Transverse colon (tissue), 4 donors: ENCODE measurements around the gene KHDRBS1. TPM values are rescaled to one million over a fixed set of nuclear protein-coding genes. Genes with fewer than 3 reads are reported as not detected.

ENCODE experiments used
- DNase-seq: peaks from one replicate; pipeline ENCODE4 v3.0.0-alpha.2; 2019
- H3K27ac ChIP-seq, 4 donors: fragments of 200-600 bp; sonication (generic); 2 replicates each; pipeline ENCODE4 v1.5.1; 2016 to 2018; ENCODE audit warnings: inconsistent platforms in 4 of 4
- H3K27me3 ChIP-seq: fragments of 200-600 bp; sonication (generic); 2 replicates; pipeline ENCODE4 v1.5.1; 2017; ENCODE audit warnings: inconsistent platforms
- H3K36me3 ChIP-seq, 4 donors: fragments of 200-600 bp; sonication (generic); 2 replicates each; pipeline ENCODE4 v1.5.1; 2017 to 2019; ENCODE audit warnings: inconsistent platforms in 4 of 4
- H3K4me1 ChIP-seq, 4 donors: fragments of 200-600 bp; sonication (generic); 2 replicates each; pipeline ENCODE4 v1.5.1; 2017 to 2020; ENCODE audit warnings: inconsistent platforms in 4 of 4
- H3K4me3 ChIP-seq, 4 donors: fragments of 200-600 bp; sonication (generic); 1 replicate in 1 of 4; 2 replicates in 3 of 4; pipeline versions ENCODE4 v1.5.1 to v1.6.1; 2017 to 2019; ENCODE audit warnings: inconsistent platforms in 4 of 4
- H3K9me3 ChIP-seq, 2 donors: fragments of 200-600 bp; sonication (generic); 2 replicates each; pipeline ENCODE4 v1.5.1; 2017 to 2019; ENCODE audit warnings: inconsistent platforms in 2 of 2
- CTCF ChIP-seq, 5 experiments: fragments of 200-600 bp in 3 of 5; fragments of 450-650 bp in 2 of 5; sonication (generic) in 3 of 5; IDR thresholded peaks; 1 replicate in 2 of 5; 2 replicates in 3 of 5; pipeline ENCODE4 v1.5.1; 2016 to 2017; ENCODE audit warnings: antibody characterized with exemption in 5 of 5, inconsistent platforms in 3 of 5, mild to moderate bottlenecking in 2 of 5, moderate library complexity in 1 of 5
- EP300 ChIP-seq: sonication (generic); formaldehyde crosslinking; IDR thresholded peaks from one replicate; pipeline ENCODE4 v1.6.1; 2017; ENCODE audit warnings: antibody characterized with exemption, low read depth
- POLR2A ChIP-seq: fragments of 450-650 bp; IDR thresholded peaks from one replicate; pipeline ENCODE4 v1.6.1; 2016; ENCODE audit warnings: antibody characterized with exemption, mild to moderate bottlenecking, moderate library complexity
- POLR2AphosphoS5 ChIP-seq, 3 donors: sonication (generic); formaldehyde crosslinking; IDR thresholded peaks; one replicate each; pipeline ENCODE4 v1.6.1; 2016; ENCODE audit warnings: antibody characterized with exemption in 3 of 3
- WGBS, 2 donors: methylation state at CpG; one replicate each; pipeline ENCODE4 v1.1.5; 2018; ENCODE audit warnings: low coverage in 1 of 2; 5-methylcytosine and 5-hydroxymethylcytosine counted together
- in situ Hi-C, 4 donors: fragments of 200-750 bp; cut with MboI; loops; one replicate each; pipeline versions ENCODE4 v1.15.0 to v1.15.1; 2017; ENCODE audit warnings: low sequenced_read_pairs in 3 of 4, low pct_ligation_motif_present in 1 of 4, low pct_unique_long_range_greater_than_20kb in 1 of 4
- intact Hi-C: fragments of 100-400 bp; cut with DNase I; formaldehyde crosslinking; loops from one replicate; pipeline ENCODE4 v1.15.1; 2023; ENCODE audit warnings: low total_unique reads
- small RNA-seq, 4 donors: library from RNA; depleted of rRNA; stranded (forward); fragments of <200 nt; gene quantifications; one replicate each; pipeline ENCODE3, GENCODE V24; 2016
- total RNA-seq, 4 donors: library from RNA; depleted of rRNA; stranded (reverse); fragments of >200 nt; gene quantifications; one replicate each; pipeline ENCODE4 v1.1.0, GENCODE V29; 2016

Gene KHDRBS1
- total RNA-seq, 4 donors from 2014 or later = 49.3 to 83.4 (median 57.1) TPM

DNA sequence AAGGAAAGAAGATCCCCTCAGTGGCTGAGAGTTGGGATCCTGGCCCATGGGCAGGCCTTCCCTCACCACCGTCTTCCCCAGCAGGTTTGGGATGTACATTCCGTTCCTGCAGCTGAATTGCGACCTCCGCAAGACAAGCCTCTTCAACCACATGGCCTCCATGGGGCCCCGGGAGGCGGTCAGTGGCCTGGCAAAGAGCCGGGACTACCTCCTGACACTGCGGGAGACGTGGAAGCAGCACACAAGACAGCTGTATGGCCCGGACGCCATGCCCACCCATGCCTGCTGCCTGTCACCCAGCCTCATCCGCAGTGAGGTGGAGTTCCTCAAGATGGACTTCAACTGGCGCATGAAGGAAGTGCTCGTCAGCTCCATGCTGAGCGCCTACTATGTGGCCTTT lies 77.9 kb downstream of the KHDRBS1 start:
- H3K9me3 ChIP-seq = no peaks in the 10 kb centered on the region
- no peak for DNase-seq
- no peaks in the 10 kb centered on the region for H3K27me3 ChIP-seq
- no peak overlapping the region for H3K4me3 ChIP-seq
- H3K36me3 ChIP-seq = peaks cover 0 to 26% (median 8%) of the 10 kb centered on the region in 4 donors
- no peaks in the 10 kb centered on the region for H3K4me1 ChIP-seq
- H3K27ac ChIP-seq = no peak overlapping the region
- intact Hi-C loops (no loop called here), in situ Hi-C loops (no loop called here)
- 97% methylated on average over 15 of the region's 15 CpGs; no CpG with 5 or more reads in 1 of the 2 donors for WGBS, 2 donors
- no peak for TF ChIP-seq POLR2A
- TF ChIP-seq POLR2AphosphoS5 (IDR thresholded peaks at IDR 0.05) = no peak
- no peak for TF ChIP-seq CTCF (IDR thresholded peaks at IDR 0.05)
- no peak for TF ChIP-seq EP300

Small RNA genes lying within 50 kb of the gene (small RNA-seq; reads per million reads assigned to genes)
- 0 reads per million in 4 donors for gene MIR5585
- 0 reads per million in 4 donors for gene RF00017

Other genes starting within 250 kb of the KHDRBS1 start
- 1 to 10 TPM in 2 of 4 donors, under 1 TPM in 1, not detected in 1; 0.55 to 4.2 (median 1.1) TPM for gene ADGRB2, start 249.5 kb upstream of the KHDRBS1 start, total RNA-seq
- gene SPOCD1, start 197.8 kb upstream of the KHDRBS1 start, total RNA-seq = under 1 TPM in 2 of 4 donors, not detected in 2; 0.48 to 0.80 TPM
- gene PTP4A2, start 75.5 kb upstream of the KHDRBS1 start, total RNA-seq = 100 to 1,000 TPM in 3 of 4 donors, 10 to 100 TPM in 1; 58.9 to 251 (median 195) TPM
- gene TMEM39B, start 59.1 kb downstream of the KHDRBS1 start, total RNA-seq = 10 to 100 TPM in 1 of 4 donors, 1 to 10 TPM in 3; 2.6 to 35.8 (median 3.5) TPM
- 10 to 100 TPM; 20.5 to 30.5 (median 25.4) TPM for gene KPNA6, start 94.2 kb downstream of the KHDRBS1 start, total RNA-seq
- 10 to 100 TPM; 16.5 to 37.3 (median 25.7) TPM for gene TXLNA, start 165.8 kb downstream of the KHDRBS1 start, total RNA-seq
- gene CCDC28B, start 186.7 kb downstream of the KHDRBS1 start, total RNA-seq = 1 to 10 TPM in 3 of 4 donors, not detected in 1; 1.2 to 4.0 (median 2.7) TPM
- 1 to 10 TPM in 2 of 4 donors, under 1 TPM in 1, not detected in 1; 1.00 to 2.0 (median 1.9) TPM for gene IQCC, start 191.8 kb downstream of the KHDRBS1 start, total RNA-seq
- gene DCDC2B, start 195.2 kb downstream of the KHDRBS1 start, total RNA-seq = not detected
- gene TMEM234, start 208.5 kb downstream of the KHDRBS1 start, total RNA-seq = 100 to 1,000 TPM in 1 of 4 donors, 10 to 100 TPM in 3; 16.5 to 166 (median 22.7) TPM
- 100 to 1,000 TPM in 3 of 4 donors, 10 to 100 TPM in 1; 43.8 to 122 (median 114) TPM for gene EIF3I, start 208.5 kb downstream of the KHDRBS1 start, total RNA-seq
- gene FAM167B, start 233.4 kb downstream of the KHDRBS1 start, total RNA-seq = 1 to 10 TPM in 2 of 4 donors, not detected in 2; 1.1 to 1.5 TPM
- 10 to 100 TPM in 1 of 4 donors, 1 to 10 TPM in 2, not detected in 1; 4.5 to 12.3 (median 8.7) TPM for gene LCK, start 237.4 kb downstream of the KHDRBS1 start, total RNA-seq